H9 (cell line): ENCODE data around the gene GLYATL2. TPM values are rescaled to one million over a fixed set of nuclear protein-coding genes. Genes with fewer than 3 reads are reported as not detected.

Experiments used
- DNase-seq: peaks from one replicate; pipeline ENCODE4 v3.0.0-alpha.2; 2017
- H2AFZ ChIP-seq: one replicate; pipeline ENCODE4 v1.6.1; 2013; ENCODE audit warnings: mild to moderate bottlenecking, low read length, control low read depth, moderate library complexity
- H2AK5ac ChIP-seq: 2 replicates; pipeline ENCODE4 v1.6.1; 2013; ENCODE audit warnings: low read length, control low read depth, mixed read lengths; ENCODE audit not compliant: insufficient read length
- H2BK120ac ChIP-seq: one replicate; pipeline ENCODE4 v1.6.1; 2013; ENCODE audit warnings: low read depth, mild to moderate bottlenecking, low read length, control low read depth, inconsistent platforms; ENCODE audit not compliant: poor library complexity, severe bottlenecking
- H2BK12ac ChIP-seq: 2 replicates; pipeline ENCODE4 v1.6.1; 2013; ENCODE audit warnings: low read length, control low read depth, mixed read lengths, low read depth; ENCODE audit not compliant: insufficient read length
- H2BK15ac ChIP-seq: 2 replicates; pipeline ENCODE4 v1.6.1; 2013; ENCODE audit warnings: low read depth, low read length, control low read depth
- H2BK20ac ChIP-seq: one replicate; pipeline ENCODE4 v1.6.1; 2013; ENCODE audit warnings: low read depth, mild to moderate bottlenecking, low read length, control low read depth, inconsistent platforms; ENCODE audit not compliant: poor library complexity, severe bottlenecking
- H2BK5ac ChIP-seq: 2 replicates; pipeline ENCODE4 v1.6.1; 2013; ENCODE audit warnings: low read length, control low read depth, mixed read lengths; ENCODE audit not compliant: insufficient read length
- H3K14ac ChIP-seq: 2 replicates; pipeline ENCODE4 v1.6.1; 2013; ENCODE audit warnings: low read length, control low read depth; ENCODE audit not compliant: insufficient read depth
- H3K18ac ChIP-seq: 2 replicates; pipeline ENCODE4 v1.6.1; 2013; ENCODE audit warnings: low read depth, mild to moderate bottlenecking, mixed read lengths, low read length, control low read depth; ENCODE audit not compliant: insufficient read length
- H3K23ac ChIP-seq: 2 replicates; pipeline ENCODE4 v1.6.1; 2013; ENCODE audit warnings: low read length, control low read depth, mixed read lengths, low read depth; ENCODE audit not compliant: insufficient read length
- H3K23me2 ChIP-seq: 2 replicates; pipeline ENCODE4 v1.6.1; 2013; ENCODE audit warnings: low read depth, mild to moderate bottlenecking, mixed read lengths, low read length, control low read depth; ENCODE audit not compliant: insufficient read length, poor library complexity, severe bottlenecking
- H3K27ac ChIP-seq: 2 replicates; pipeline ENCODE4 v1.5.1; 2013; ENCODE audit warnings: low read length, control low read depth, mixed read lengths, low read depth; ENCODE audit not compliant: insufficient read length
- H3K27me3 ChIP-seq: 2 replicates; pipeline ENCODE4 v1.6.1; 2013; ENCODE audit warnings: low read length, control low read depth, inconsistent platforms; ENCODE audit not compliant: insufficient read depth
- H3K4ac ChIP-seq: 2 replicates; pipeline ENCODE4 v1.6.1; 2013; ENCODE audit warnings: low read depth, mild to moderate bottlenecking, control low read depth, inconsistent platforms, low read length, moderate library complexity
- H3K4me1 ChIP-seq: 2 replicates; pipeline ENCODE4 v1.6.1; 2013; ENCODE audit warnings: low read length, control low read depth, inconsistent platforms; ENCODE audit not compliant: insufficient read depth
- H3K4me2 ChIP-seq: 2 replicates; pipeline ENCODE4 v1.6.1; 2013; ENCODE audit warnings: low read length, control low read depth, mixed read lengths; ENCODE audit not compliant: insufficient read length, insufficient read depth
- H3K56ac ChIP-seq: 2 replicates; pipeline ENCODE4 v1.6.1; 2013; ENCODE audit warnings: low read depth, mild to moderate bottlenecking, mixed read lengths, low read length, control low read depth; ENCODE audit not compliant: insufficient read length
- H3K79me1 ChIP-seq: 2 replicates; pipeline ENCODE4 v1.6.1; 2013; ENCODE audit warnings: low read depth, mild to moderate bottlenecking, moderate library complexity, low read length, control low read depth, inconsistent platforms; ENCODE audit not compliant: insufficient read depth, poor library complexity, severe bottlenecking
- H3K79me2 ChIP-seq: 2 replicates; pipeline ENCODE4 v1.6.1; 2013; ENCODE audit warnings: low read length, control low read depth, inconsistent platforms; ENCODE audit not compliant: insufficient read depth
- H3K9ac ChIP-seq: 2 replicates; pipeline ENCODE4 v1.6.1; 2013; ENCODE audit warnings: low read length, control low read depth, mixed read lengths; ENCODE audit not compliant: insufficient read length; ENCODE audit errors: extremely low read depth
- H3K9me3 ChIP-seq: one replicate; pipeline ENCODE4 v1.6.1; 2013; ENCODE audit warnings: low read depth, low read length, inconsistent platforms; ENCODE audit not compliant: control insufficient read depth
- H3T11ph ChIP-seq: one replicate; pipeline ENCODE4 v1.6.1; 2013; ENCODE audit warnings: mild to moderate bottlenecking, low read length, control low read depth, inconsistent platforms
- H4K20me1 ChIP-seq: one replicate; pipeline ENCODE4 v1.6.1; 2013; ENCODE audit not compliant: control insufficient read depth, insufficient read length, insufficient read depth
- H4K5ac ChIP-seq: 2 replicates; pipeline ENCODE4 v1.6.1; 2013; ENCODE audit warnings: low read depth, mild to moderate bottlenecking, mixed read lengths, low read length, control low read depth; ENCODE audit not compliant: insufficient read length
- H4K8ac ChIP-seq: replicated peaks from 2 replicates; pipeline ENCODE4 v1.6.1; 2013; ENCODE audit warnings: low read length, control low read depth, mixed read lengths, low read depth; ENCODE audit not compliant: insufficient read length
- H4K91ac ChIP-seq: 2 replicates; pipeline ENCODE4 v1.6.1; 2013; ENCODE audit warnings: low read depth, mild to moderate bottlenecking, moderate library complexity, mixed read lengths, low read length, control low read depth; ENCODE audit not compliant: insufficient read length
- H3K27ac Mint-ChIP-seq, 3 experiments: 2 replicates in 2 of 3; 3 replicates in 1 of 3; pipeline ENCODE4 v1.8.0; 2020 to 2021; ENCODE audit warnings: mixed read lengths in 3 of 3, mild to moderate bottlenecking in 1 of 3, moderate library complexity in 1 of 3
- H3K27me3 Mint-ChIP-seq: 2 replicates; pipeline ENCODE4 v1.8.0; 2021; ENCODE audit warnings: low read depth, mild to moderate bottlenecking, moderate library complexity, mixed read lengths
- H3K36me3 Mint-ChIP-seq, 3 experiments: 2 replicates in 2 of 3; 3 replicates in 1 of 3; pipeline ENCODE4 v1.8.0; 2020 to 2021; ENCODE audit warnings: low read depth in 3 of 3, mixed read lengths in 3 of 3; ENCODE audit not compliant: insufficient read depth in 1 of 3
- H3K4me1 Mint-ChIP-seq, 2 experiments: 2 replicates each; pipeline ENCODE4 v1.8.0; 2020; ENCODE audit warnings: mixed read lengths in 2 of 2
- H3K4me3 Mint-ChIP-seq, 2 experiments: 2 replicates in 1 of 2; 3 replicates in 1 of 2; pipeline ENCODE4 v1.8.0; 2020 to 2021; ENCODE audit warnings: mild to moderate bottlenecking in 2 of 2, mixed read lengths in 2 of 2, moderate library complexity in 1 of 2
- H3K9me3 Mint-ChIP-seq, 2 experiments: 2 replicates in 1 of 2; 3 replicates in 1 of 2; pipeline ENCODE4 v1.8.0; 2020; ENCODE audit warnings: mild to moderate bottlenecking in 2 of 2, mixed read lengths in 2 of 2, moderate library complexity in 1 of 2
- WGBS: extraction: QIAGEN DNeasy Blood & Tissue Kit; methylation state at CpG from one replicate; pipeline ENCODE4 v1.1.7; 2013; ENCODE audit warnings: missing lambda C conversion rate, low lambda C conversion rate, mixed read lengths; ENCODE audit not compliant: insufficient read length; ENCODE audit errors: extremely low coverage; 5-methylcytosine and 5-hydroxymethylcytosine counted together
- total RNA-seq: library from RNA; stranded (reverse); gene quantifications from 2 replicates; pipeline ENCODE4 v1.2.1, GENCODE V29; 2021
- TF ChIP-seq, protein P1 (sequence below): fragments of 200-600 bp; sonication (generic); conservative IDR thresholded peaks from 3 replicates; pipeline ENCODE4 v1.8.0; 2021; ENCODE audit warnings: antibody characterized with exemption, mild to moderate bottlenecking

Gene GLYATL2
- total RNA-seq, 1 experiment from 2014 or later: not detected

DNA sequence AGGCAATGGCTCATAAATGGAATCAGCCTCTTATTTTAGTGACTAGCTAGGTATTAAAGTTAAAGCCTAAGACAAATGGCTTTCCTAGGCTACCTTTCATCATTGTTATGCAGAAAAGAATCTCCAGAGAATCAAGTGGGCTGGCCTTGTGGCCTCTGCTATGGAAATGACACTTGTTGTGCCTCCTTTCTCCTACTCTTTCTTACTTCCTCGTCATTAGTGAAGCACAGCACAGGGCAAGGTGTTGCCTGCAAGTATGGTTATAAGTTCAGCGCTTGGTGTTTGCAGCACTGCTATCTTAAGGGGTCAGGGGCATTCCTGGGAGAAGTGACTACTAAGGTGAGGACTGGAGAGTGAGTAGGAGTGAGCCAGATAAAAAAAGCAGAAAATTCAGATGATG lies 49.4 kb upstream of the GLYATL2 start:
- H3K27ac Mint-ChIP-seq: peak overlapping the region in 1 of 3 experiments; percentile 40; a peak in 1 of 7 replicates
- Histone ChIP-seq H2BK120ac (no peak overlapping the region), H3K27me3 (no peaks in the 10 kb centered on the region), H3K79me2 (no peaks in the 10 kb centered on the region), H3K23me2 (no peaks in the 10 kb centered on the region), H3K23ac (no peak overlapping the region), H3K4me1 (no peaks in the 10 kb centered on the region; the same call in 1 of the 2 replicates), H2AFZ (no peak overlapping the region), H2BK12ac (no peak overlapping the region), H3K4me2 (no peak overlapping the region), H3K4ac (no peak overlapping the region), H3K9me3 (no peaks in the 10 kb centered on the region), H3K79me1 (no peaks in the 10 kb centered on the region), H3K56ac (no peak overlapping the region), H3K9ac (no peak overlapping the region), H3K14ac (peak overlapping the region; percentile 22; the same call in 1 of the 2 replicates), H2BK5ac (no peak overlapping the region), H2BK20ac (no peak overlapping the region), H3T11ph (no peak overlapping the region), H4K20me1 (no peaks in the 10 kb centered on the region), H4K5ac (no peak overlapping the region), H2AK5ac (no peak overlapping the region), H3K18ac (no peak overlapping the region), H4K91ac (no peak overlapping the region), H4K8ac (no peak overlapping the region), H2BK15ac (no peak overlapping the region), H3K27ac (no peak overlapping the region)
- H3K36me3 Mint-ChIP-seq: peaks cover 6 to 25% (median 20%) of the 10 kb centered on the region in 3 experiments; a peak in 6 of 7 replicates
- WGBS: no CpG with 5 or more reads among the region's 2 CpGs
- no peak overlapping the region for H3K4me3 Mint-ChIP-seq
- DNase-seq: no peak
- peaks cover 2 to 18% of the 10 kb centered on the region in 2 experiments; a peak in 2 of 5 replicates for H3K9me3 Mint-ChIP-seq
- TF ChIP-seq, protein P1, sequence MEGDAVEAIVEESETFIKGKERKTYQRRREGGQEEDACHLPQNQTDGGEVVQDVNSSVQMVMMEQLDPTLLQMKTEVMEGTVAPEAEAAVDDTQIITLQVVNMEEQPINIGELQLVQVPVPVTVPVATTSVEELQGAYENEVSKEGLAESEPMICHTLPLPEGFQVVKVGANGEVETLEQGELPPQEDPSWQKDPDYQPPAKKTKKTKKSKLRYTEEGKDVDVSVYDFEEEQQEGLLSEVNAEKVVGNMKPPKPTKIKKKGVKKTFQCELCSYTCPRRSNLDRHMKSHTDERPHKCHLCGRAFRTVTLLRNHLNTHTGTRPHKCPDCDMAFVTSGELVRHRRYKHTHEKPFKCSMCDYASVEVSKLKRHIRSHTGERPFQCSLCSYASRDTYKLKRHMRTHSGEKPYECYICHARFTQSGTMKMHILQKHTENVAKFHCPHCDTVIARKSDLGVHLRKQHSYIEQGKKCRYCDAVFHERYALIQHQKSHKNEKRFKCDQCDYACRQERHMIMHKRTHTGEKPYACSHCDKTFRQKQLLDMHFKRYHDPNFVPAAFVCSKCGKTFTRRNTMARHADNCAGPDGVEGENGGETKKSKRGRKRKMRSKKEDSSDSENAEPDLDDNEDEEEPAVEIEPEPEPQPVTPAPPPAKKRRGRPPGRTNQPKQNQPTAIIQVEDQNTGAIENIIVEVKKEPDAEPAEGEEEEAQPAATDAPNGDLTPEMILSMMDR: no peak
- H3K27me3 Mint-ChIP-seq: no peaks in the 10 kb centered on the region; the same call in 1 of the 2 replicates
- H3K4me1 Mint-ChIP-seq: peaks cover 22 to 27% of the 10 kb centered on the region in 2 experiments
